ENCODE measurements around the gene HOXD9.

- no peak for TF ChIP-seq CTCF (IDR thresholded peaks at IDR 0.05)
- peak in 1 of 2 donors; percentile 20 for TF ChIP-seq POLR2A (IDR thresholded peaks at IDR 0.05)
These were observed at the start of gene HOXD9 for GRCh38 chr2:176122683-176123410.
